Parathyroid adenoma (tissue), 2 donors: ENCODE data around the gene LRBA.

Experiments used
- H2AFZ ChIP-seq: fragments of 300-600 bp; sonication (generic); one replicate; pipeline ENCODE4 v1.7.0; 2017; ENCODE audit warnings: antibody characterized with exemption, mild to moderate bottlenecking
- H3K27ac ChIP-seq: fragments of 300-600 bp; sonication (generic); one replicate; pipeline ENCODE4 v1.7.0; 2017
- H3K27me3 ChIP-seq: fragments of 300-600 bp; sonication (generic); one replicate; pipeline ENCODE4 v1.7.0; 2017; ENCODE audit warnings: low read length; ENCODE audit not compliant: control insufficient read depth, insufficient read depth
- H3K36me3 ChIP-seq: fragments of 300-600 bp; sonication (generic); one replicate; pipeline ENCODE4 v1.7.0; 2017; ENCODE audit warnings: low read length; ENCODE audit not compliant: control insufficient read depth, insufficient read depth
- H3K4me1 ChIP-seq: fragments of 300-600 bp; sonication (generic); one replicate; pipeline ENCODE4 v1.7.0; 2017; ENCODE audit warnings: control low read depth
- H3K4me2 ChIP-seq: fragments of 300-600 bp; sonication (generic); one replicate; pipeline ENCODE4 v1.7.0; 2017; ENCODE audit warnings: low read length
- H3K4me3 ChIP-seq: fragments of 300-600 bp; sonication (generic); one replicate; pipeline ENCODE4 v1.7.0; 2017; ENCODE audit warnings: low read depth, low read length
- H3K79me2 ChIP-seq: fragments of 300-600 bp; sonication (generic); one replicate; pipeline ENCODE4 v1.7.0; 2017; ENCODE audit warnings: control low read depth
- H3K9ac ChIP-seq: fragments of 300-600 bp; sonication (generic); one replicate; pipeline ENCODE4 v1.7.0; 2017; ENCODE audit warnings: mild to moderate bottlenecking
- H3K9me3 ChIP-seq: fragments of 300-600 bp; sonication (generic); one replicate; pipeline ENCODE4 v1.7.0; 2017; ENCODE audit warnings: low read length; ENCODE audit not compliant: control insufficient read depth
- CTCF ChIP-seq: fragments of 300-600 bp; sonication (generic); IDR thresholded peaks from one replicate; pipeline ENCODE4 v1.7.0; 2017; ENCODE audit warnings: antibody characterized with exemption, mild to moderate bottlenecking
- donor health status: primary hyperparathyroidism.

Gene LRBA

GRCh38 chr4:150817017-150817416 is 198.1 kb downstream of the LRBA start:
- Histone ChIP-seq H3K36me3 (no peaks in the 10 kb centered on the region), H3K4me1 (no peaks in the 10 kb centered on the region), H3K27ac (no peak overlapping the region), H3K4me2 (no peak overlapping the region), H3K27me3 (no peaks in the 10 kb centered on the region), H3K79me2 (no peaks in the 10 kb centered on the region), H3K4me3 (no peak overlapping the region), H2AFZ (no peak overlapping the region), H3K9me3 (no peaks in the 10 kb centered on the region), H3K9ac (no peak overlapping the region)
- no peak for TF ChIP-seq CTCF

DNA sequence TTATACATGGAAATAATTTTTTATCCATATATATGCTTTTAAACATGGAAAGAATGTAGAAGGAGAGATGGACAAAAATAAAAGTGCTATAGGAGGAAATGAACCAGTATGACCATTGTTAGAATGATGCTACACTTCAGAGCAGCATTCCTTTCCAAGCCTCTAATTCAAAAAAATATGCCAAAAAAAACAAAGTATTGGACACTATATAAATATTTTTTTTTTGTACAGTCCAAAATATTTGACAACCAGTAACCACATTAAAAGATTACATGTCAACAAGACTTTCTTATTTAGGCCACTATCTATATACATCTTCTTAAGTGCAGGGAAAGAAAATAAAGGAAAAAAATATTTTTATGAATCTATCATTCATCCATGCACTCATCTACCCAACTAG is 198.6 kb downstream of the LRBA start:
- no peaks in the 10 kb centered on the region for H3K4me1 ChIP-seq
- H3K9me3 ChIP-seq: no peaks in the 10 kb centered on the region
- H3K4me2 ChIP-seq: no peak overlapping the region
- no peak overlapping the region for H2AFZ ChIP-seq
- H3K4me3 ChIP-seq: no peak overlapping the region
- H3K79me2 ChIP-seq: no peaks in the 10 kb centered on the region
- no peak overlapping the region for H3K9ac ChIP-seq
- no peak for TF ChIP-seq CTCF
- no peak overlapping the region for H3K27ac ChIP-seq
- H3K27me3 ChIP-seq: no peaks in the 10 kb centered on the region
- no peaks in the 10 kb centered on the region for H3K36me3 ChIP-seq

DNA sequence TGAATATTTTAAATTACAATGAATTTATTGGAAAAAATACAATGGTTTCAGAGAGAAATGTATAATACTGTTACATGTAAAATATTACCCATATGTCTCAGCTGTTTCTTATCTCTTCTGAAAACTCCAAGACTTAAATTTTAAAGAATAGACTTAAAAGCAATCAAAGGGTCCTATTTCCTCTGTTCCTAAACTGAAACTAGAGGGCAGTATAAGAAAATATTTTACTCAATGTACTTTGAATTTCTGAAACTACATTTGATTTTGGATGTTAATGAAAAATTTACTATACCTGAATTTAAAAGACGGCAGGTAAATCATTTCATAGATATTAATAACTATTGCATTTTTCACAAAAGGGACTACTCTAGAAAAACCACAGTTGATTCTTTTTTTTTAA is 200.2 kb downstream of the LRBA start:
- no peaks in the 10 kb centered on the region for H3K4me1 ChIP-seq
- H3K9ac ChIP-seq: no peak overlapping the region
- no peak for TF ChIP-seq CTCF
- no peaks in the 10 kb centered on the region for H3K36me3 ChIP-seq
- no peak overlapping the region for H3K4me2 ChIP-seq
- H3K4me3 ChIP-seq: no peak overlapping the region
- no peaks in the 10 kb centered on the region for H3K9me3 ChIP-seq
- H3K79me2 ChIP-seq: no peaks in the 10 kb centered on the region
- no peak overlapping the region for H3K27ac ChIP-seq
- H2AFZ ChIP-seq: no peak overlapping the region
- no peaks in the 10 kb centered on the region for H3K27me3 ChIP-seq

- H3K4me1 ChIP-seq: no peaks in the 10 kb centered on the region
- no peak overlapping the region for H3K4me2 ChIP-seq
- no peak for TF ChIP-seq CTCF
- H3K4me3 ChIP-seq: no peak overlapping the region
- no peak overlapping the region for H2AFZ ChIP-seq
- no peaks in the 10 kb centered on the region for H3K27me3 ChIP-seq
- H3K9ac ChIP-seq: no peak overlapping the region
- no peaks in the 10 kb centered on the region for H3K36me3 ChIP-seq
- no peaks in the 10 kb centered on the region for H3K9me3 ChIP-seq
- no peak overlapping the region for H3K27ac ChIP-seq
- no peaks in the 10 kb centered on the region for H3K79me2 ChIP-seq
These were observed 209.7 kb downstream of the LRBA start for GRCh38 chr4:150805183-150806025.

DNA sequence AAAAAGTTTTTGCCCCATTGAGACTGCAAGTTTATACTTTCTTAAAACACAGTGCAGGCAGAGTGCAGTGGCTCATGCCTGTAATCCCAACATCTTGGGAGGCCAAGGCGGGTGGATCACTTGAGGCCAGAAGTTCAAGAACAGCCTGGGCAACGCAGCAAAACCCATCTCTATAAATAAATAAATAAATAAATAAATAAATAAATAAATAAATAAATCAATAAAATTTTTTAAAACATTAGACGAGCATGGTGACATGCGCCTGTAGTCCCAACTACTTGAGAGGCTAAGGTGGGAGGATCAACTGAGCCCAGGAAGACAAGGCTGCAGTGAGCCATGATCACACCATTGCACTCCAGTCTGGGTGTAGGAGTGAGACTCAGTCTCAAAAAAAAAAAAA is 213.3 kb downstream of the LRBA start:
- H3K4me3 ChIP-seq: no peak overlapping the region
- no peaks in the 10 kb centered on the region for H3K4me1 ChIP-seq
- H3K27ac ChIP-seq: no peak overlapping the region
- no peaks in the 10 kb centered on the region for H3K9me3 ChIP-seq
- no peak overlapping the region for H3K4me2 ChIP-seq
- TF ChIP-seq CTCF: no peak
- no peak overlapping the region for H3K9ac ChIP-seq
- no peaks in the 10 kb centered on the region for H3K79me2 ChIP-seq
- no peak overlapping the region for H2AFZ ChIP-seq
- no peaks in the 10 kb centered on the region for H3K27me3 ChIP-seq
- H3K36me3 ChIP-seq: no peaks in the 10 kb centered on the region
